Ureter (tissue), 1 donor: ENCODE data around the gene SPEM3. TPM values are rescaled to one million over a fixed set of nuclear protein-coding genes. Genes with fewer than 3 reads are reported as not detected.
A peak's percentile ranks its signal among the peaks of the same experiment; 100 is the strongest.

Experiments used
- DNase-seq: peaks from one replicate; pipeline ENCODE4 v3.0.0-alpha.2; 2020; ENCODE audit warnings: low spot score
- total RNA-seq: library from RNA; stranded (reverse); gene quantifications from one replicate; pipeline ENCODE4 v1.2.4, GENCODE V29; 2023
- donor health status: DM: yes; HTN: yes; CAD: no.

Gene SPEM3
- total RNA-seq: not detected

DNA sequence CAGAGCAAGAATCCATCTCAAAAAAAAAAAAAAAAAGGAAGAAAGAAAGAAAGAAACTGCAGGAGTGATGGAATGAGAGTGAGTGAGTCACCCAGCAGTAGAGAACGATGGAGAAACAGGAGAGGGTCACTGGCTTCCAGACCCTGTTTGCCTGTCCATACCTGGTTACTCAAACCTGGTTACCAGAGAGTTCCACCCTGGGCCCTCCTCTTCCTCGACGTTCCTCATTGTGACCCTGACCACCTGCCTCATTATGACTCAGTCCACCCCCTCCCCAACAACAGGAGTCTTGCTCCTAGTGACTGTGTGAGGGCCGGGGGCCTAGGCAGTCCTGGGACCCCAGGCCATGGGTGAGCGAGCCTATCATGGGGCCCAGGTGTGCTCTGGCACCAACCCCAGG, at the start of gene SPEM3:
Gene SPEM3 (plus strand): TSS at position 301 of the 400 bp plus-strand sequence. CDS start 46 bp downstream, at position 347.
- no peak for DNase-seq

DNA sequence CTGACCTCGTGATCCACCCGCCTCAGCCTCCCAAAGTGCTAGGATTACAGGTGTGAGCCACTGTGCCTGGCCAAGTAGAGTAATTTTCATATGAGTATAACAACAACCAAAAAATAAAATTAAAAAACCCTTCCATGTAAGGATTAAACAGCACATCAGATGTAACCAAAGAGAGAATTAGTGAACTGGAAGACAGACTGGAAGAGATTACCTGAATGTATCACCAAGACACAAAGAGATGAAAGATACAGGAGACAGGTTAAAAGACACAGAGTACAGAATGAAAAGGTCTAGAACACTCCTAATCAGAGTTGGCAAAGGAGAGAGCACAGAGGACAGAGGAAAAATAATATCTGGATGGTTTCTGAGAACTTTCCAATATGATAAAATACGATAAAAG, 49.5 kb upstream of the SPEM3 start:
- DNase-seq: no peak

DNA sequence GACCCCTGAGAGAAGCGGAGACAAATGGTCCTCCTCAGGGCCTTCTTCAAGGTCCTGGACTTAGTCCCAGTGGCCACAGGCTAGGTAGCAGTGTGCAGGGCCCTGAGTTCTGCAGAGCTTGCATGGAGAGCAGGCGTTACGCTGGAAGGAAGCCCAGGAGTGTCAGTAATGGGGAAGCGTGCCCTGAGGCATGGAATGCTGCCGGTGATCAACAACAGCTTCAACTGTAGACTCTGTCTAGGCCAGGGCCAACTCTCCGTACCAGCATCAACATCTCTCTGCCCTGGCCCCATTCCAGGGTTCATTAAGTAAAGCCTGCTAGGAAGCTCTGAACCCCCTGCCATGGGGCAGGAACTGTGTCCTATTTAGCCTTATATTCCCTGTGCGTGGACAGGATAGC, 48.3 kb upstream of the SPEM3 start:
- DNase-seq: peak; percentile 66

DNA sequence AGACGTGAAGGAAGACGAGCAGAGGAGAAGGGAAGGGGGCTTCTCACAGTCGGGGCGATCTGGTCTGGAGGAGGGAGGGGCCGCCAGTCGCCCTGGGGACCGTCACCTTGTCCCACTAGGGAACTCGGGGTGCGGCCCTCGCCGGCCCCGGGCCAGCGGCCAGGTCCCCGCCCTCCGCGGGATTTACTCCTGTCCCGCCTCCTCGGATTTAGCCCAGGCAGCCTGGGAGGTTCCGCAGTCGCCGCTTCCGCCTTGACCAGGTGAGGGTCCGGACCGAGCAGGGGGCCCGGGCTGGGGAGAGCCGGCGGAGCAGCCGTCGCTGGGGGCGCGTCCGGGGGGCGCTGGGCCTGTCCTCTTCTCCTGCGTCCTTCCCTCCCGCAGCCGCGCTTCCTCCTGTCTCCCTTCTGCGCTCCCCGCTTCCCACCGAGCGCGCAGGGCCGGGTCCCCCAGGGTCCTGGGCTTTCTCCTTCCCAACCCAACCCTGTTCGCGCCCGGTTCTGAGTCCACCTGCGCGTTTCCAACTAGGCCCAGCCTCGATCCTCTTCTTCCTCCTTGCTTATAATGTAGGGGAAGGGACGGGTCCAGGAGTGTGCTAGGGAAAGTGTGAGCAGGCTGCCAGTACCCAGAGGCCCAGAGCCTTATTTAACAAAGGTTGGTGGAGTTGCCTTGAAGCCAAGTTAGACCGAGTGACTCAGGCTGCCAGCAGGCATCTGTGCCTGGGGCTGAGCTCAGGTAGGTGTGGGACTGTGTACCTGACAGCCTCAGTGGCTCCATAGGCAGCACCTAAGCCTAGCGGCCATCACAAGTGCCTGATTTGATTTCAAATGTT, 47.6 kb upstream of the SPEM3 start, which contains the start of gene TNK1:
Gene TNK1 (plus strand): TSS at position 235 of the 829 bp plus-strand sequence. CDS start 1,838 bp downstream, outside the sequence.
- DNase-seq: peak; percentile 80

DNA sequence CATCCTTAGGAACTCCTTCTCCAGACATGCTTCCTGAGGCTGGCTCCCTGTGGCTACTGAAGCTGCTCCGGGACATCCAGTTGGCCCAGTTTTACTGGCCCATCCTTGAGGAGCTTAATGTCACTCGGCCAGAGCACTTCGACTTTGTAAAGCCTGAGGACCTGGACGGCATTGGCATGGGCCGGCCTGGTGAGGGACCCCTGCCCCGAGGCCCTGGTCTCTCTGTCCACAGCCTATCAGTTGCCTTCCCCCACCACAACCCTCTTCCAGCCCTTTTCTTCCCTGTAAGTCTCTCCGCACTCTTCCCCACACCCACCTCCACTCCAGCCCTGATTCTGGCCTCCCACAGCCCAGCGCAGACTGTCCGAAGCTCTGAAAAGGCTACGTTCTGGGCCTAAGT, 45.8 kb upstream of the SPEM3 start:
- no peak for DNase-seq

DNA sequence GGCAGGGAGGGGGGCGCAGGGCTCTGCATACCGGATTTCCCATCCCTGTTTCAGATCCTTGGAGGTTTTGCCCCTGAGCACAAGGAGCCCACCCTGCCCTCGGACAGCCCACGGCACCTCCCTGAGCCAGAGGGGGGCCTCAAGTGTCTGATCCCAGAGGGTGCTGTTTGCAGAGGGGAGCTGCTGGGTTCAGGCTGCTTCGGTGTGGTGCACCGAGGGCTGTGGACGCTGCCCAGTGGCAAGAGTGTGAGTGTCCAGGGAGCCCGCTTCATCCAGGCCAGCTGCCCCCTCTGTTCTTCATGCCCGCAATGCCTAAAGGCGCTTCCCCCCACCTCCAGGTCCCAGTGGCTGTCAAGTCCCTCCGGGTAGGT, 45.3 kb upstream of the SPEM3 start:
- no peak for DNase-seq

DNA sequence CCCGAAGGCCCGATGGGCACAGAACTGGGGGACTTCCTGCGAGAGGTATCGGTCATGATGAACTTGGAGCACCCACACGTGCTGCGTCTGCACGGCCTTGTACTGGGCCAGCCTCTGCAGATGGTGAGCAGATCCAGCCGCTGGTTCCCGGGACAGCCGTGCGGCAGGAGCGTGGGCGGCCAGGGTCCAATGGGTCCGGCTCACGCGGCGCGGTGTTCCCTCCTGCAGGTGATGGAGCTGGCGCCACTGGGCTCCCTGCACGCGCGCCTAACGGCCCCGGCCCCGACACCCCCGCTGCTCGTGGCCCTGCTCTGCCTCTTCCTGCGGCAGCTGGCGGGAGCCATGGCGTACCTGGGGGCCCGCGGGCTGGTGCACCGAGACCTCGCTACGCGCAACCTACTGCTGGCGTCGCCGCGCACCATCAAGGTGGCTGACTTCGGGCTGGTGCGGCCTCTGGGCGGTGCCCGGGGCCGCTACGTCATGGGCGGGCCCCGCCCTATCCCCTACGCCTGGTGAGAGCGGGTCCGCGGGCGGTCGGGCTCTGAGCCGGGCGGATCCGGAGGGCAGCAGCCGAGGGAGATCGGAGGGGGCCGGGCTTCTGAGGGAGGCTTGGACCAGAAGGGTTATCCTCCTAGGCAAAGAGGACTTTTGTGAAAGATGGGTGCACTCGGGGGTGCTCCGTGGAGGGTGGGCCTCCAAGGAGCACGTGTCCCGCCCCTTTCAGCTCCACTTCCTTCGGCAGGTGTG, 44.7 kb upstream of the SPEM3 start:
- DNase-seq: no peak

DNA sequence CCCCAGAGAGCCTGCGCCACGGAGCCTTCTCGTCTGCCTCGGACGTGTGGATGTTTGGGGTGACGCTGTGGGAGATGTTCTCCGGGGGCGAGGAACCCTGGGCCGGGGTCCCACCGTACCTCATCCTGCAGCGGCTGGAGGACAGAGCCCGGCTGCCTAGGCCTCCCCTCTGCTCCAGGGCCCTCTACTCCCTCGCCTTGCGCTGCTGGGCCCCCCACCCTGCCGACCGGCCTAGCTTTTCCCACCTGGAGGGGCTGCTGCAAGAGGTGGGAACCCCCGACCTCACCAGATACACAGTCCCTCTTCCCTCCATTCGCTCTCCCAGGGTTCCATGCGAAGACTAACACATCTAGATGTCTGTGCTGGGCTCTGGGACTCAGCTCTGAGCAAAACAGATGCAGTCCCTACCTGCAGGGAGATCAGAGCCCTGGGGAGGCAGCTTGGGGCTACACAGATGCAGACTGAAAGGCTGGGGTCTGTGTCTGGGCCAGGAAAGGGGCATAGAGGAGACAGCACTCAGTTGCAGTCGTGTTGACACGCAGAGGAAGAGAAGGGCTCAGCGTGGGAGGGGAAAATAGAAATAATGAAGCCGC, 44.1 kb upstream of the SPEM3 start:
- no peak for DNase-seq

DNA sequence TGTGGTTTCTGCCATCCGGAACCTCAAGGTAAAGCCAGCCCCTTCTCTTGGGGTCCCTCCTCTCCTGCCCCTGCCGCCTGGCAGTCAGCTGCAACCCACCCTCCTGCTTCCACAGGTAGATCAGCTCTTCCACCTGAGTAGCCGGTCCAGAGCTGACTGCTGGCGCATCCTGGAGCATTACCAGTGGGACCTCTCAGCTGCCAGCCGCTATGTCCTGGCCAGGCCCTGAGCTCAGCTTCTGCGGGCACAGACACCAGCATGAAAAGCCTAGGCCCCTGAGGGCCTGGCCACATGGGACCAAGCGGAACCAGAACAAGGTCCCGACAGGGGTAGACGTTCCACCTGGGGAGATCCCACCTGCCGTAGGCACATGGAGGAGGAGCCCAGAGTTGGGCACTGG, 39.8 kb upstream of the SPEM3 start:
- no peak for DNase-seq

DNA sequence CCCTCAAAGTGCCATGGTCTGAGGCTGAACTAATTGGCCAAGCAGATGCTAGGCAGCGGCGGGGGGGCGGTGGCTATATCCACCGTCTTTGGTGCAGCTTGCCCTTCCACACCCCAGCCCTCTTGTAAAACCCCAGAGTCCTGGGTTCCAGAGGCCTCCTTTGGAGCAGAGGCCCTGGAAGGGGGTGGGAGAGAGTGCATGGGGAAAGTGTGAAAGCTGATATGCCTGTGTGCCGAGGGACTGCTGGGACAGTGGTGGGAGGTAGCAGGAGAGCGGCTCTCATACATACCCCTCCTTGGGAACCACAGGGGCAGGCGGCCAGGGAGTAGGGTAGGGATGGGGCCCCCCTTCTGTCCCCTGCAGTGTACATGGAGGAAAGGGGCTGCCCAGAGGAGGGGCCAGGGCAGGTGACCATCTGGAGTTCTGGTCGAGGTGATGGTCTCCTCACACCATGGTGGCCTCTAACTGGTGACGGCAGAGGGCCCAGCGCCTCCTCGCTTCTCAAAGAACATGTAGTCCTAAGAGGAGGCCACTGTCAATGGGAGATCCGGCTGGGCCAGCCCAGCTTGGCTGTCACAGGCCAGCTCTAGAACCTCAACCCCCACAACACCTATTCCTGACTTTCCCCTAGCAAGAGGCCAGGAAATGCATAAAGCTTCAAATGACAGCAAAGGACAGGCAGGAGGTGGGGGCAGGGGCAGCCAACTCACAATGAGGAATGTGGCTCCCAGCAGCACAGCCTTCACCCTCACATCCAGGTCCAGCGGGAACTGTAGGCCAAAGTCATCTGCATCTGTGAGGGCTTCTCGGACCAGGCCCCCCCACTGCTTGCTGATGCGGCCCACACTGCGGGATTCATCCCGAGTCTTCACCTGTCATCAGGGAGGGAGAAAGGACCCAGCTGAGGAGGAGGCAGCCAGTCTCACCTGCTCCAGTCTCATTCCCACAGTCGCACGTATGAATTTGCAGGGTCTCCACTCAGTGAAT, 38.4 kb upstream of the SPEM3 start:
- no peak for DNase-seq

DNA sequence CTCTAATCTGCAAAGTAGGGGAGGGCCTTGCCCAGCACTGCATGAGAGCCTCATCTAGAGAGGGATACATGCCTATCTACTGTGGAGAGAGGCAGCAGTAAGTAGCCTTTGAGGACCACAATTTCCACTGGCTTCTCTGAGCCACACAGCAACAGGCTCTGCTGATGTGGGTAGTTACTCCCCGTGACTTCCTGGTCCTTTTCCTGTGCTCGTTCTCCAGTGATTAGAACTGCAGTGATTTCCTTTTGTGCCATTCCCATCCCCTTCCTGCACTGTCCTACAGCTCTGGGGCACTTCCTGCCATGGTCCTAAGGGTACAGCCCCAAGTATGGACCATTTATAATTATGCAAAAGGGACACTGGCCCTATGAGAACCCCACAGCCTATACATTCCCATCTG, 37.4 kb upstream of the SPEM3 start:
- DNase-seq: no peak

DNA sequence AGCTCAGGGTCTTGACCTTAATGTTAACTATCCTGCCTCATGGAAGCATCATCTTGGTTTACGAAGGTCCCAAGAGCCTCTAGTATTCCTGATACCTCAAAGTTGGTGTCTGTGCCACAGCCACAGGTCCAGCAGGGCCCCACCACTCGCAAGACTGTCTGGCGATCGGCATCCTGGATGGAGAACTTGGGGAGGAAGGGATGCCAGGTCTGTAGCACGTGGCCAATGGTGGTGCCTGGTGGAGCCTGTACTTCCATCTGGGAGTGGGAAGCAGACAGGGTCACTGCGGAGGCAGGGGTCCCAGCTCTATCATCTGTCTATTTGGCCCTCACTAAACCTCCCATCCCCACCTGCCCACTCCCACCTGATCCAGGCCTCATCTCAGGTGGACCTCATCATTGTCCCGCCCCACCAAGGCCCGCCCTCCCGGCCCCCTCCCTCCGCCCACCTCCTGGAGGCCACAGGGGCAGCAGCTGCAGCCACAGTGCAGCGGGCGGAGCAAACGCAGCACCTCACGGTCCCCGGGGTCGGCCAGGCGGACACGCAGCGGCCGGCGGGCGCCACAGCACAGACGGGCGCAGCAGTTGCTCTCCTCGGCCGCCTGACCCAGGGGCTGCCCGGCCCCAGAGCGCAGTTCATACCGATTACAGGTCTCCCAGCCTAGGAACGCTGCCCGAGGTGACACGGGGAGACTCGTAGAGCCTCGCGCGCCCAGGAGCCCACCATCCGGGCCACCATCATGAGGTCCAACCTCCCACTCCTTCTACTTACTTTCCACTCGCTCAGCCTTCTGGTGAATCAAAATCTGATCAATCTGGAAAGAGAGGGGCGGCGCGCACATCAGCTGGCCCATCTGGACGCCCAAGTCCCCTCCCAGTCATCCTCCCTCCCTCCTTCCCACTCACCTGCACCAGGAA, 35.7 kb upstream of the SPEM3 start:
- no peak for DNase-seq

DNA sequence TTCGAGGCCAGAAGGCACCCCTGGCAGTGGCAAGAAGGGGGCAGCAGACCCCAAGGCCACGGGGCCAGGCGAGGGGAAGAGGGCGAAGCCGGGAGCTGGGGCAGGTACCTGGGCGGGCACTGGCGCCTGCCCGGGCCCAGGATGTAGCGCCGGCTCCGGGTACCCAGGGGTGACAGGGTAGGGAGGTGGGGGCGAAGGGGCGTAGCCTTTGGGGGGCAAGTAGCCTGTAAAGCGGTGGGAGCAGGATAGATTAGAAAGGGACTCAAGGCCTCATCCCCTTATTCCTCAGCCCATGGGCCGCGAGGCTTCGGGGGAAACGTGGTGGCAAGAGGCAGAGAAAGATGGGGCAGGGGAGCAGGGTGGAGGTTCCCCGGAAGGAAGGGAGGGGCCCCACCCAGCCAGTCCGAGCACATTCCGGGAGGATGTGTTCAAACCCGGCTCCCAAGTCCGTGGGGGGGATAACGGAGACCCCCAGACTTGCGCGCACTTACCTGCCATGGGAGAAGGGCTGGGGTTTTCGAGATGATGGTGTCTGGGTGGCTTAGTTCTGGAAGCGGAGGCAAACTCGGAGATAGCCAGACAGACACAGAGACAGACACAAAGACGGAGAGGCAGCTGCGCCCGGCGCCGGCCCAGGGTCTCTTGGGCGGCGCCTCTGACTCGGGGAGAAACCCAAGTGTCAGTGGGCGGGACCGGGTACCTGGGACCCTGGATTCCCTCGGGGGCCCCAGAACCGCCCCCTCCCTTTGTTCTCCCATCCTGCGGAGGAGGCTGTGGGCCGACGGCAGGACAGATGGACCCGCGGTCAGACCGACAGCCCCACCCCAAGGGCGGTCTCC, 34.8 kb upstream of the SPEM3 start:
- DNase-seq: no peak

DNA sequence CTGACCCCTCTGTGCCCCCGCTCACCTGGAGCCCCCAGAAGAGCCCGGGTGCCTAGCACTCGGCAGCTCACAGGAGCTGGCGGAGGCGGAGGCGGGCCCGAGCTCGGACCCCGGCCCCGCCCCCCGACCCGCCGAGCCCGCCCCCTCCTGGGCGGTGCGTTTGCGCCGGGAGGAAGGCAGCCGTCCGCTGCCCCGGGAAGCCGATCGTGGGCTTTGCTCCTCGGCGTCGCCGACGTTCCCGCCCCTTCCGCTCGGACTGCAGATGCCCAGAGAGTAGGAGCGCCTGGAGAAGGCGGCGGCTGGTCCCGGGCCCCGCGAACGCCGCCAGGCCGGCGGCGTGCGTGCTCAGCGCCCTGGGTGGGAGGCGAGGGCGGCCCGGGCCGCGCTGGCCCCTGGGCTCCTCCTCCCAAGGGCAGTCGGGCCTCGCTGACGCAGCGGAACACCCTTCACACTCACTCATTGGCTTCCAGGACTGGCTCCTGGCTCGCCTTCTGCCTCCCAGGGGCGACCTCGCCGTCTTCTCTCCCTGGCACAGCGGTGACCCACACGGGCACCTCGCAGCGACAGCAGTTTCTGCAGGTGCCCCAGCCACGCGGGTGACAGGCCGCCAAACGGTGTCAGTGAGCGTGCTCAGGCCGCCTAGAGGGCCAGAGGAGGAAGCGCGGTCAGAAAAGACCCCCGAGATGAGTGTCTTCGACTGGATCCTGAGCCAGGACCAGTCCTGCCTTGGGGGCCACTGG, 34.0 kb upstream of the SPEM3 start, which contains the start of gene PLSCR3:
Gene PLSCR3 (minus strand): TSS at position 74 of the 740 bp plus-strand sequence. CDS start 415 bp downstream, outside the sequence.
- DNase-seq: peak; percentile 90

DNA sequence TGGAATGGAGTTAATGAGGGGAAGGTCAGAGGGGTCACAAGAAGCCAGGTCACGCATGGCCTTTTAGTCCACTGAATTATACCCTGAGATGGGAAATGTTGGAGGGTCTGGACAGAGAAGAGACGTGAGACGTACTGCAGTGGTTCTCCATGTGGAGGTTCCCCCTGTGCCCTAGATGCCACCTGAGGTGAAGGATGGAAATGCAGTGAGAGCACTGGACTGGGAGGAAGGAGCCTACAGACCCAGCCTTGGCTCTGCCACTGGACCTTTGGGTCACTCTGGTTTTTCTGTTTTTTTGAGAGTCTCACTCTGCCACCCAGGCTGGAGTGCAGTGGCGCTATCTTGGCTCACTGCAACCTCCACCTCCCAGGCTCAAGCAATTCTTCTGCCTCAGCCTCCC, 32.5 kb upstream of the SPEM3 start:
- DNase-seq: no peak

DNA sequence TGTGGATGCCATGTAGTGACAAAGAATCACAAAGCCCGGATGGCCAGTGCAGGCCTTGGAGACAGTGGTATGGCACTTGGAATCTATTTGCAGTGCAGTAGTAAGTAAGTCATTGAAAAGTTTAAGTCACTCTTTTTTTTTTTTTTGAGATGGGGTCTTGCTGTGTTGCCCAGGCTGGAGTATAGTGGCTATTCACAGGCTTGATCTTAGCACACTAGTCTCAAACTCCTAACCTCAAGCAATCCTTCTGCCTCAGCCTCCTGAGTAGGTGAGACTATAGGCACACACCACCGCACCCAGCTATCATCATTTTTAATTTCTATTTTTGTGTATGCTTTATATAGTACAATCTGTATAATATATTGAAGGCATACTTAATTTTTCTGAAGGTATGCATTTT, 30.0 kb upstream of the SPEM3 start:
- DNase-seq: no peak

DNA sequence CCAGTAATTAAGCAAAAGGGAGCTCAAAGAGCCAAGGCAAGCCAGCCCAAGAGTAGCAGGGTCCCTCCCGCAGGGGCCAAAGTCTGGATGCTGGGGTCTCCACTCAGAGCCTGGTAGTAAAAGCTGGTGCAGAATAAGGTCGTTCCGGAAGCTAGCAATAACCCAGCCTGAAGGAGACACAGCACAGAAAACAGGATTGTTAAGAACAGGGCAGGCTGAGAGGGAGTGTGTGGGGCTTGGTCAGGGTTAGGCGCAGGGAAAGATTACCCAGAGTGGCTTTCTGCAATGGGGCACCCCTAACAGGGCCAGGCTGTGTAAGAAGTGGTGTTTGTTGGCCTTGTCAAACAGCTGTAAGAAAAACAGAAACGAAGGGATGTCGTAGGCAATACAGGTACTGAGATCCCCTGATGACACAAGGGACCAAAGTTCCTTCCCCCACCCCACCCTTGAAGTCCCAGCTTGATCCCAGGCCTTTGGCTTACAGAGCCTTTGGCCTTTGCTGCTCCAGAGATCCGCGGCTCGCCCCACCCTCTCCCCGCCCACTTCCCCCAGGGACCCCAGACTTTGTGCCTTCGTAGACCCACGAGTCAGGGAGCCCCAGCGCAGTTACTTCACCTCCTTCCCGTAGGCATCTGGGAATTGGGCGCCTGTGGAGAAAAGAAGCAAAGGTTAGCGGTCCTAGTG, 25.5 kb upstream of the SPEM3 start:
- no peak for DNase-seq

DNA sequence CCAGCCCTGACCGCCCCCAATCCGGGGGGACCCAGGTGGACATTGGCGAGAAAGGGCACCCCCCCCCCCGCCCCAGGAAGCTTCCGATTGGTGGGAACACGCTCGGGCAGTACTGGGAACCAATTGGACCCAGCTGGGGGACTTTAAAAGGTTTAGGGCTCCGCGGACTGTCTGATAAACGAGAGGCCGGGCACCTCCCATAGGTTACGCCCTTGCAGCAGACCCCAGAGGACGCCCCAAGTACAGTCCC, 25.0 kb upstream of the SPEM3 start:
- peak; percentile 65 for DNase-seq
